Skeletal muscle satellite cell (primary cell): Measurements from ENCODE around the gene CDON.
"Not testable (repeated sequence)": the region's sequence is repeated elsewhere in the genome, so short reads cannot be mapped to it uniquely, and the experiment has no call there.

Source experiments
- H3K27me3 ChIP-seq: 2 replicates; pipeline ENCODE4 v1.7.0; 2013; ENCODE audit warnings: low read length; ENCODE audit not compliant: control insufficient read depth, insufficient read depth
- H3K36me3 ChIP-seq: 2 replicates; pipeline ENCODE4 v1.7.0; 2013; ENCODE audit warnings: mild to moderate bottlenecking, control low read depth, low read length; ENCODE audit not compliant: insufficient read depth
- H3K4me1 ChIP-seq: 2 replicates; pipeline ENCODE4 v1.7.0; 2013; ENCODE audit warnings: low read length; ENCODE audit not compliant: control insufficient read depth, insufficient read depth
- H3K4me2 ChIP-seq: 2 replicates; pipeline ENCODE4 v1.7.0; 2013; ENCODE audit warnings: mild to moderate bottlenecking, low read length
- H3K4me3 ChIP-seq: 2 replicates; pipeline ENCODE4 v1.7.0; 2013; ENCODE audit warnings: low read length
- H3K9ac ChIP-seq: 2 replicates; pipeline ENCODE4 v1.7.0; 2013; ENCODE audit warnings: mild to moderate bottlenecking, low read depth, low read length, moderate library complexity
- H3K9me3 ChIP-seq: replicated peaks from 2 replicates; pipeline ENCODE4 v1.7.0; 2013; ENCODE audit warnings: mild to moderate bottlenecking, control low read depth, low read length

Gene CDON

DNA sequence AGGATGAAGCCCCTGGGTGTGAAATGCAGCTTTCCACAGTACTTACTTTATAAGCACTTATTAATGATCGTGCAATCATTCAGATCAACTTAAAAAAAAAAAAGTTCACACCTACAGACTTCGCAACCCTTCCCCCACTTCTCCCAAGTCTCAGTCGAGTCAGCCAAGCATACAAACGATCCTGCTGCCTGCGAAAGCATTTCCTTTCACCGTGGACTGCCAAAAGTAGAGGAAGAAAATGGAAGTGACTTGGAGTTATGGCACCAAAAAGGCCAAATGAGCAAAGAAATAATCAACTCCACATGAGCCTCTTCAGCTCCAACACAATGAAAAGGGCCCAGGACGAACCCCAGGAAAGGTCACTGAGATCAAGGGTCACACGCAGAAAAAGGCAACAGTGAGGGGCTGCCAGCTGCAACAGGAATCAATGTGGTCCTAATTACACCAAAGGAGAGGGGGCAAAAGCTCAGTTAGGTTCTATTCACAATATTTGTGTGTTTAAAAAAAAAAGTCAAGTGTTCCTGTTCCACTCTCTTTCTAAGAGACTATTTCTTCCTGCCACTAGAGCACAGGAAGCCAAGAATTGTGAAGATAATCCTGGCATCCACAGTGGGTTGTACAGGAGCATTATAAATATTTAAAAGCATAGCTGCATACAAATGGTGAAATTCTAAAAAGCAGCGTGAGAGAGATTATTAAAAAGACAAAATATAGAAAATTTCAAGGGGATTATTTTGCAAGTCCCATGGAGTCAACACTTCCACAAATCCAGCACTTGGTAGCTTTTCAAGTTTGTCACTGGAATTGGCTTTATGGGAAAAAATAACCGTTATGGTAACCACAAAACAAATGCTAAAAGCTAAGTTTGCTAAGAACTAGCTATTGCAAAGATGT is 28.4 kb downstream of the CDON start:
- no peak overlapping the region for H3K4me3 ChIP-seq
- peaks cover 2% of the 10 kb centered on the region for H3K27me3 ChIP-seq
- H3K36me3 ChIP-seq: no peaks in the 10 kb centered on the region
- H3K9ac ChIP-seq: no peak overlapping the region
- H3K9me3 ChIP-seq: no peaks in the 10 kb centered on the region
- H3K4me1 ChIP-seq: no peaks in the 10 kb centered on the region
- no peak overlapping the region for H3K4me2 ChIP-seq

GRCh38 chr11:126032375-126032774 is 30.3 kb downstream of the CDON start:
- H3K4me3 ChIP-seq: no peak overlapping the region
- no peak overlapping the region for H3K9ac ChIP-seq
- H3K4me2 ChIP-seq: no peak overlapping the region
- no peaks in the 10 kb centered on the region for H3K4me1 ChIP-seq
- H3K36me3 ChIP-seq: no peaks in the 10 kb centered on the region
- peaks cover 2% of the 10 kb centered on the region for H3K27me3 ChIP-seq
- H3K9me3 ChIP-seq: no peaks in the 10 kb centered on the region

DNA sequence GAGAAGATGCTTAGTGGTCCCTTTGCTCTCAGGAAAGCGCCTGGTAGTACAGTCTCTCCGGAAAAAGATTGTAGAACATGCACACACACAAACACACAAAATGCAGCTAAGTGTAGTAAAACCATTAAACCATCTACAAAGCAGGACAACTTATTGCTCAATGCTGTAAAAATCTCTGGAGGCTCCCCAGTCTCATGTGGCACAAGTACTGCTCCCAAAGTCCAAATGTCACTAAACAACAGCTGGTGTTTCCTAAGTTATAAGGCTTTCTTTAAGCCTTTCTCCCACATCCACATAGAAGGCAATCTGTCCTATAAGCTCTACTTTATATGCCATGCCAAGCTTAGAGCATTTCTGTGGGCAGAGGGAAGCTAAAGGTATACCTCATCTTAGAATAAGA is 32.9 kb downstream of the CDON start:
- Histone ChIP-seq H3K4me2 (no peak overlapping the region), H3K4me1 (no peaks in the 10 kb centered on the region), H3K27me3 (peaks cover 2% of the 10 kb centered on the region), H3K4me3 (no peak overlapping the region), H3K9me3 (no peaks in the 10 kb centered on the region), H3K9ac (no peak overlapping the region), H3K36me3 (no peaks in the 10 kb centered on the region)

- Histone ChIP-seq H3K9ac (no peak overlapping the region), H3K4me3 (no peak overlapping the region), H3K27me3 (peaks cover 2% of the 10 kb centered on the region), H3K4me2 (no peak overlapping the region), H3K9me3 (no peaks in the 10 kb centered on the region), H3K36me3 (no peaks in the 10 kb centered on the region), H3K4me1 (no peaks in the 10 kb centered on the region)
These were observed 33.4 kb downstream of the CDON start for GRCh38 chr11:126029237-126029636.

DNA sequence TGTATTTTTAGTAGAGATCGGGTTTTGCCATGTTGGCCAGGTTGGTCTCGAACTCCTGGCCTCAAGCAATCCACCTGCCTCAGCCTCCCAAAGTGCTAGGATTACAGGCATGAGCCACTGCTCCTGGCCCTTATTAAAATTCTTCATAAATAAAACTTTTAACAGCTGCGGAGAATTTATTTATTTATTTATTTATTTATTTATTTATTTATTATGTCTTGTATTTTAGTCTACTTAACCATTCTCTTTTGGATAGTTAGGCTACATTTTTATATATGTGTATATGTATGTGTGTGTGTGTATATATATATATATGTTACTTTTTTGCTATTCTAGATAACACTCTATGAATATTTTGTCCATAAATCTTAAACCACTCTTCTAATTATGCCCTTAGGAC is 34.1 kb downstream of the CDON start:
- not testable (repeated sequence) for H3K36me3 ChIP-seq, H3K9ac ChIP-seq

DNA sequence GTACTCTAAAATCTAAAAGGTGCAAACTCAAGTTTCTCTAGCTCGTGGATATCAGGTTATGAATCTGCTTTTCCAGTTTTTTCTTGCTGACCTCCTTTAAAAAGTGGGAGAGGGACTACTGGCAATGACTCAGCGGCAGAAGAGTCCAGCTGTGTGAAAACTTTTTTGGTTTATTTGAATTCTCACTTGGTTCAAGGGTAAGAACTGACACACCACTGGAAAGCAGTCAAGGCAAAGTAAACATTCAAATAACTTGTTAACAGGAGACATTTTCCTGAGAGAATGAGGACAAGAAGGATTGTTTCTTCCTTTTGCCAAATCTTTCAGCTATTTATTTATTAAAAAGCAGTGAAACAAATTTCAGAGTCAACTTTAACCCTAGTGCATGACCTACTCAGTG is 36.1 kb downstream of the CDON start:
- Histone ChIP-seq H3K4me3 (no peak overlapping the region), H3K4me1 (no peaks in the 10 kb centered on the region), H3K9me3 (no peaks in the 10 kb centered on the region), H3K9ac (no peak overlapping the region), H3K27me3 (peaks cover 6% of the 10 kb centered on the region), H3K36me3 (no peaks in the 10 kb centered on the region), H3K4me2 (no peak overlapping the region)

More for the DNA sequence above, 34.1 kb downstream of the CDON start:
- H3K4me1 ChIP-seq, H3K9me3 ChIP-seq, H3K4me3 ChIP-seq, H3K27me3 ChIP-seq, H3K4me2 ChIP-seq: not testable (repeated sequence)

DNA sequence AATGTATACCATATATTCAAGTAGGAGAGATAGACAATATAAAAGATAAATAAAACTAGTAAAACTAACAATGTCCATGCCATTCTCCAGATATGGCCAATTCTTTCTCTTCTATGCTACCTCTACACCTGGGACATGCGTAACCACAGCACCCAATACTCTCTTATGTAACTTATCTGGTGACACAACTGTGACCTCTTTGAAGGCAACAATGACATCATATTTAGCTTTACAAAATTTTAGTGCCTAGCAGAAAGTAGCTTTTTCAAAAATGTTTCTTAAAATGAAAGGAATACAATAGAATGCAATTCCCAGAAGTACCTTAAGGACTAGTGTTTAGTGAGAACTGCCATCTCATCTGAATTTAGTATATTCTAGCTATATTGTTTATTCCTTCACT is 36.8 kb downstream of the CDON start:
- no peak overlapping the region for H3K4me2 ChIP-seq
- H3K36me3 ChIP-seq: no peaks in the 10 kb centered on the region
- no peak overlapping the region for H3K4me3 ChIP-seq
- no peaks in the 10 kb centered on the region for H3K4me1 ChIP-seq
- H3K9me3 ChIP-seq: no peaks in the 10 kb centered on the region
- H3K9ac ChIP-seq: no peak overlapping the region
- H3K27me3 ChIP-seq: peaks cover 6% of the 10 kb centered on the region

GRCh38 chr11:126024123-126024522 is 38.5 kb downstream of the CDON start:
- H3K4me3 ChIP-seq: no peak overlapping the region
- no peak overlapping the region for H3K9ac ChIP-seq
- peaks cover 4% of the 10 kb centered on the region for H3K27me3 ChIP-seq
- H3K4me1 ChIP-seq: no peaks in the 10 kb centered on the region
- no peak overlapping the region for H3K4me2 ChIP-seq
- no peaks in the 10 kb centered on the region for H3K36me3 ChIP-seq
- no peaks in the 10 kb centered on the region for H3K9me3 ChIP-seq

GRCh38 chr11:126012852-126013251 is 49.8 kb downstream of the CDON start:
- no peaks in the 10 kb centered on the region for H3K4me1 ChIP-seq
- no peak overlapping the region for H3K4me3 ChIP-seq

DNA sequence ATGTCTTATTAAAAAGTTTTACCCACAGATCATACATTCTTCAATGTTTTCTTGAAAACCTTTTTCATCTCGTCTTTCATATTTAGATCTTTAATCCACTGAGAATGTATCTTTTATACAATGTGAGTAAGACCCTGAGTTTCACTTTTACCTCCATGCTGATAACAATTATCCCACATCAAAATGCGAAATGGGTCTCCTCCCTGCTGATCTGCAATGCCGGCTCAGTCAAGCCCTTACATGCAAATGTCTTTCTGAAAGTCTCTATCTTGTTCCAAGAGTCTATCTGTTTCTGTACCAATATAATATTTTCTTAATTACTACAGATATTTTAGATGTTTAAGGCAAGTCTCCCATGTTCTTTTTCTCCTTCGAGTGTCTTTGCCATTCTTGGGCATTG is 50.9 kb downstream of the CDON start:
- Histone ChIP-seq H3K27me3 (no peaks in the 10 kb centered on the region), H3K4me1 (peaks cover 10% of the 10 kb centered on the region), H3K9ac (no peak overlapping the region), H3K36me3 (no peaks in the 10 kb centered on the region), H3K9me3 (no peaks in the 10 kb centered on the region), H3K4me2 (no peak overlapping the region), H3K4me3 (no peak overlapping the region)

More at GRCh38 chr11:126012852-126013251, 49.8 kb downstream of the CDON start:
- Histone ChIP-seq H3K9me3 (no peaks in the 10 kb centered on the region), H3K36me3 (no peaks in the 10 kb centered on the region), H3K9ac (no peak overlapping the region), H3K4me2 (no peak overlapping the region), H3K27me3 (no peaks in the 10 kb centered on the region)

GRCh38 chr11:126011265-126011664 is 51.4 kb downstream of the CDON start:
- Histone ChIP-seq H3K4me2 (no peak overlapping the region), H3K4me3 (no peak overlapping the region), H3K4me1 (peaks cover 11% of the 10 kb centered on the region), H3K9me3 (no peaks in the 10 kb centered on the region), H3K36me3 (no peaks in the 10 kb centered on the region), H3K27me3 (no peaks in the 10 kb centered on the region), H3K9ac (no peak overlapping the region)

GRCh38 chr11:126008956-126009355 is 53.7 kb downstream of the CDON start:
- no peaks in the 10 kb centered on the region for H3K27me3 ChIP-seq
- H3K9ac ChIP-seq: no peak overlapping the region
- H3K4me3 ChIP-seq: no peak overlapping the region
- H3K4me1 ChIP-seq: peaks cover 11% of the 10 kb centered on the region
- H3K9me3 ChIP-seq: no peaks in the 10 kb centered on the region
- no peaks in the 10 kb centered on the region for H3K36me3 ChIP-seq
- H3K4me2 ChIP-seq: no peak overlapping the region
